HG02852 (cell line): ENCODE results near the gene AGPAT4.

Experiments used
- ATAC-seq: cut with Tn5 transposase; IDR thresholded peaks from one replicate; pipeline ENCODE4 v1.9.1; 2021; ENCODE audit warnings: mild to moderate bottlenecking, moderate library complexity; ENCODE audit not compliant: unreplicated experiment

Gene AGPAT4

GRCh38 chr6:161141173-161141572 lies 132.7 kb downstream of the AGPAT4 start:
- ATAC-seq, result no peak

DNA sequence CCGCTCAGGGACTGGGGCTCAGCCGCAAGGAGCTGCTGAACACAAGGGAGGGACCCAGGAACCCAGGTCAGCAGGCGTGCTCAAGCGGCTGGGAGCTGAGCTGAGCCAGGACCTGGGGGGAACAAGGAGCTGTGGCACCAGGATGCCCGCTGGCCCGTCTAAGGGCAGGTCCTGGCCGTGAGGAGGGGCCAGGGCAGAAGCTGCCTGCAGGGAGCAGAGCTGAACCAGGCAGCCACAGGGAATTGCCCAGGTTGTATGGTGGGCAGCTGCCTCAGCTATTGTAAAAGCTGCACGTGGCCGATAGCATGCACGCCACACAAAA lies 133.3 kb downstream of the AGPAT4 start:
- no peak for ATAC-seq

DNA sequence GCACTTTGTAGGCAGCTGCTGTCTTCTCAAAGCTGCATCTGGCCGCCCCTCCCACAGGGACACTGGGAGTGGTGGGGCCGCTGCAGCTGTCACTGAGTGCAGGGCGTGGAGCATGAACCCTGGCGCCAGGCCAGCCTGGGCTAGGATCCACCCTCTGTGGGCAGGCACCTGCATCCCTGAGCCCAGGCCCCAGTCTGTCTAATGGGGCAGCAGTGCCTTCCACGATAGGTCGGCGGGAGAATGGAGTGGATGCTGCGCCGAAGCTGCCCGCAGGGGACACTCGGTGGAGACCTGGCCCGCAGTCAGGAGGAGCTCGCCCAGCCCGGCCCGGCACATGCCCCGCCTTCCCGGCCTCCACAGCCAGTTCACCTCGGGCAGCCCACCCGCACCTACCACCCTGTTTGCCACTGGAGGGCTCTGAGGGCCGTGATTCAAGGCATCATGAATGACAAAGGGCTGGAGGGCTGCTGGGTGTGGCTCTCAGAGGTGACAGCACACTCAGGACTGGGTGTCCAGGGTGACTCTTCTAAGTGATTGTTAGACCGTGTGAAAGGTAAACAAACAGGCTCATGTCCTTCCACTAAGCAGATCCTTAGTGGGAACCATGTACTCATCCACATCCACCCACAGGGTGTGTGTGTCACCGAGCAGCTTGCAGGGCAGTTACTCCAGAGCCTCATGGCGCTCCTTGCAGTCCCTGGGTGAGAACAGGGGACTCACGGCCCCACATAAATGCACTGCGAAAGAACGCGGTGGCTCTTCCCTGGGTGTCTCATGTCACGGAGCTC lies 133.9 kb downstream of the AGPAT4 start:
- ATAC-seq, result no peak

DNA sequence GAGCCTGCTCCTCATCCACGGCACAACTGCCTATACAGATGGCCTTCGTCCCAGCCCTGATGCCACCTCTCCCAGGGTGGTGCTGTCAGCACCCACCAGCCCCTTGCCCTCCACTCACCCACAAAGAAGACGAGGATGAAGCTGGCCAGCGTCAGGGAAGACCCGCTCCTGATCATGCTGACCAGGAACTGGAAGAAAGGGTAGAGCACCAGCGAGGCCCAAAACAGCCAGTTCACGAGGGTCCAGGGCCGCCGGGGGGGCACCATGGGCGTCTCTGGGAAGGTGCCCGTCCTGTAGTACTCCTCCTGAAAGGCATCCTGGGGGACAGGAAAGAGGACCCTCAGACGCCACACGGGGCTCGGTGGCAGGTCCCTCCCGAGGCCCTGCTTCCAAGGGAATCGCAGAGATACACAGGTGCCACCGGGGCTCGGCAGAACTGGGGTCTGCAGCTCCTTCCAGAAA lies 134.5 kb downstream of the AGPAT4 start:
- ATAC-seq, result no peak

- no peak for ATAC-seq
Measured at GRCh38 chr6:161138543-161139303, 135.1 kb downstream of the AGPAT4 start.

GRCh38 chr6:161137839-161138542 lies 135.9 kb downstream of the AGPAT4 start:
- ATAC-seq, result no peak

- no peak for ATAC-seq
Measured at GRCh38 chr6:161137320-161137719, 136.5 kb downstream of the AGPAT4 start.

GRCh38 chr6:161136655-161137054 lies 137.2 kb downstream of the AGPAT4 start:
- ATAC-seq, result no peak

DNA sequence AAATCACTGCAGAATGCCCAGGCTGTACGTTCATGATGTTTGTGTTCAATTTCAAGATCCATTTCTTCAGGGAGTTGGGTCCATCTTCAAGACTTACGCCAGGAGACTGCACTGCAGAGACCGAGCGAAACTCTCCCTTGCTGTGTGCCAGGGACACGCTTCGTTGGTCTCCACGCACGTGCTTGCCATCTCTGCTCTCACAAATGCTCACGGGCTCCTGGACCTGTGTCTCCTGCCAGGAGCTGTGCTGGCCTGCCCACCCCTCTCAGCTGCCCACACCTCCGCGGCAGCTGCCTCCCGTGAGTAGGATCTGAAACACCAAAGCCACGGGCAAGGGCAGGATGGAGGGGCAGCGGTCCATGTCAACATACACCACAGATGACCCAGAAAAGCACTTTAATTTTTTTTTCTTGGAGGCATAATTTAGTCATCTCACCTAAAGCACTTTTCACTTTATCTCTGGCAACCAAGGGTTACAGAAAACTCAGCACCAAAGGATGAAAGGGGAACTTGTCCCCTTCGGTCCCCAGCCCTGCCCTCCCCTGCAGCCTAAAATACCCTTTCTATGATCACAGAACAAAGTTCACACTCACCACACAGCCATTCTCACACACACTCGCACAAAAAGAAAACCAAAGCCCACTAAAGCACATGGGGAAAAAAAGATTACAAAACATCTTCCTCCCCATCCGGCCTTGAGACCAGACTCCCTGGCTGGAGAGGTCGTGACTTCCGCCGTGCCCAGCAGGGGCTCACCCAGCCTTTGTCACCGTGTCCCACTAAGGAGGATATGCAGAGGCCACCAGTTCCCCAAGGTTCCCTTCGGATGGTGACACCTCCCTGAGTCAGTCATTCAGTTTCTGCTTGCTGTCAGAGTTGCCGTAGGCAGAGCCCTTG lies 137.9 kb downstream of the AGPAT4 start:
- ATAC-seq, result no peak

- ATAC-seq, result no peak
Measured at GRCh38 chr6:161134550-161135298, 139.1 kb downstream of the AGPAT4 start.

DNA sequence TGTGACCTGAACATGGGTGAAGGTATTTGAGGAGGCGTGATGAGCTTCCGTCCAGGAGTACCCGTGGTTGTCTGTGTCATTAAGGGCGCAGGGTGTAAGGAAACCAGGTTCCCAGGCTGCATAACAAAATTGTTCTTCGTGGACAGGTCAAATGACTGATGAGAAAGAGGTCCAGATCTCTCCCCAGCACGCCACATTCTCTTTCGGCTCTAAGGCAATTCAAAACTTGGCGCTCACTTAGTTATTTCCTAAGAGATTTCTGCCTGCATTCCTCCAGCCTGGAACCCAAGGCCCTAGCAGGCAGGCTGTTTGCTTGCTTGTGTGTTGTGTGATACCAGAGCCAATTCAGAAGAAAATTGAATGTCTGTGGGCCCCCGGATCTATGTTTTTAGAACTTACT lies 139.9 kb downstream of the AGPAT4 start:
- ATAC-seq, result no peak

DNA sequence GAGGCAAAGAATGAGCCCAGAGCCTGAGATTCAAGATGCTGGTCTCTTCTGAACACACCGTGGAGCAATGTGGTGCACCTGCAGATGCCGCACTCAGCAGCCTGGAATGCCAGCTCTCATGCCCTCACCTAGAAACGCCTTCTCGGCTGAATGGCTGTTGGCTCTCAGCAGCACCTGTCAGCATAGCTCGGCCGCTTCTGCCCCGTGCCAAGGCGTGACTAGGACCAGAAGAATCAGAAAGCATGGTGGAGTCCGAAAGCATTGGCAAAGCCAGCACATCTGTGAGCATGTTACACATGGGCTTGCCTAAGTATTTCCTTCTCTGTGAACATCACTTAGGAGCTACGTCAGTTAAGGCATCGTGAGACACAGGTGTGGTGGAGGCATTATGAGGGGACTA lies 141.5 kb downstream of the AGPAT4 start:
- ATAC-seq, result no peak

GRCh38 chr6:161130967-161131766 lies 142.7 kb downstream of the AGPAT4 start:
- no peak for ATAC-seq

DNA sequence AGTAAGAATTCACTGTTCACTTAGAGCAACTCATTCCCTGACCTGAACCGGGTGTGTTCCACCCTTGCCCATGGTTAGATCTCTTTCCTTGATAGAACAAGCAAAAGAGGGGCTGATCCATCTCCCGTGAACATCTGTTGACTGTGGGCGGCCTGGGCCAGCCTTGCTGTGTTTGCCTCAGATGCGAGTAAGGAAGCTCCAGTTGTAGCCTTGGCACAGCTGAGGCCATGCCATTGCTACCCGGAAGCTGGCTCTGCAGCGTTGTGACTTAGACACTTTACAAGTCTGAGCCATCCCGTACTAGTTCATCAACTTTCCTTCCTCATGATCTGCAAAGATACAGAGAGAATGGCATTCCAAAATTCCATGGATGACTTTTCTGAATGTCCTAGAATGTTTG lies 143.3 kb downstream of the AGPAT4 start:
- no peak for ATAC-seq

DNA sequence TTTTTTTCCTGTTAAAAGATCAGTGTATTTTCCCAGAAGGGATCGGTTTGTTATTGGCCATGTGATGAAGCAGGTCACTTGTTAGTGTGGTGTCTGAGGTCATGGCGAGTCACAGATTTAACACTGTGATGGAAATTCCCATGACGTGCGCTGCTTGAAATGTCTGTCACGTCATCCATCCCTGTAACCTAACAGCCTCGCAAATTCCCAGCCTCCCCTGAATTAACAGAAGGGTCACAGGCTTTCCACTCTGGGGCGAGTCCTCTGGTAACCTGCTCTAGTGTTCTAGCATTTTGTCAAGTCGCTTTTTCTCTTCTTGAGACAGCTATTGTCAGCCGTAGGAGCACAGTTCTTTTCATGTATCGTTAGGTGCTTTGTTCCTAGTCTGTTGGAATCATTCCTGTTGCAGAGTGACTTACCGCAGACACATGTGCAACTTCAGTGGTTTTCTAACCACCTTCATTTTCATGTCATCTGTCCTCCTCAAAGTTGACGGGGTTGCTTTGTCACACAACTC lies 145.1 kb downstream of the AGPAT4 start:
- no peak for ATAC-seq

DNA sequence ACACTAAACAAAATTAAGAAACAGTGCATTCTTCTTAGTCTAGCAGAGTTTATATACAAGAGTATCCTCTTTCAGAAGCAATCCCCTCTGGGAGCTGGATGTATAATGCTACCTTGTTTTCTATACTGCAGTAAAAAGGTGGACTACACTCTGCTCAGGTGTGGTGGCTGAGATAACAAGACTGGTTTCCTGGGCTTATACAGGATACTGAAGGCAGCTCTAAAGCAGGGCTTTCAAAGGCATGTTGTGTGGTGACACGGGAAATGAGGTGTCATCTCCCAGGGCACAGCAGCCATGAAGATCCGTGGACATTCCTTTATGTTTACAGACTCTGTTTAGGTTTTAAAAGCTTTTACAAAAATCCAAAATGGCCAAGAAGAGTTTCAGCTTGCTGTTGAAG lies 145.6 kb downstream of the AGPAT4 start:
- no peak for ATAC-seq

- no peak for ATAC-seq
Measured at GRCh38 chr6:161127071-161127740, 146.7 kb downstream of the AGPAT4 start.

DNA sequence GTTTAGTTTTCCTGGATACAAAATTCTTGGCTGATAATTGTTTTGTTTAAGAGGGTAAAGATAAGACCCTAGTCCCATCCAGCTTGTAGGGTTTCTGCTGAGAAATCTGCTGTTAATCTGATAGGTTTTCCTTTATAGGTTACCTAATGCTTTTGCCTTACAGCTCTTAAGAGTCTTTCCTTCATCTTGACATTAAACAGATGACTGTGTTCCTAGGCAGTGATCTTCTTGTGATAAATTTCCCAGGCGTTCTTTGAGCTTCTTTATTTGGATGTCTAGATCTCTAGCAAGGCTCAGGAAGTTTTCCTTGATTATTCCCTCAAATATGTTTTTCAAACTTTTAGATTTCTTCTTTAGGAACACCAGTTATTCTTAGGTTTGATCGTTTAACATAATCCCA lies 148.3 kb downstream of the AGPAT4 start:
- no peak for ATAC-seq
